Neural cell (in vitro differentiated cells): ENCODE data around the gene DOCK9. TPM values are rescaled to one million over a fixed set of nuclear protein-coding genes. Genes with fewer than 3 reads are reported as not detected.

Source experiments
- H2AFZ ChIP-seq: fragments of 200-600, 300-800 bp; sonication (generic), shearing (Covaris generic); 2 replicates; pipeline ENCODE4 v1.6.0; 2014; ENCODE audit warnings: low read depth, mild to moderate bottlenecking, antibody characterized with exemption, low read length, moderate library complexity
- H3F3A ChIP-seq: fragments of 200-600 bp; shearing (Covaris generic); 2 replicates; pipeline ENCODE4 v1.6.1; 2016; ENCODE audit warnings: mild to moderate bottlenecking, moderate library complexity, mixed read lengths, antibody characterized with exemption, low read length; ENCODE audit not compliant: insufficient read depth, poor library complexity, severe bottlenecking
- H3K27ac ChIP-seq: fragments of 200-600, 300-800 bp; sonication (generic), shearing (Covaris generic); 2 replicates; pipeline ENCODE4 v1.5.1; 2014; ENCODE audit warnings: mild to moderate bottlenecking, low read length, moderate library complexity
- H3K27me3 ChIP-seq: fragments of 300-800, 200-600 bp; sonication (generic), shearing (Covaris generic); 2 replicates; pipeline ENCODE4 v1.6.0; 2014; ENCODE audit warnings: mild to moderate bottlenecking, low read depth, low read length, moderate library complexity; ENCODE audit not compliant: insufficient read depth
- H3K36me3 ChIP-seq: fragments of 300-800, 200-600 bp; sonication (generic), shearing (Covaris generic); 2 replicates; pipeline ENCODE4 v1.5.1; 2014; ENCODE audit warnings: mild to moderate bottlenecking, antibody characterized with exemption, low read length, moderate library complexity; ENCODE audit not compliant: insufficient read depth
- H3K4me2 ChIP-seq: fragments of 300-800, 200-600 bp; sonication (generic), shearing (Covaris generic); 2 replicates; pipeline ENCODE4 v1.6.0; 2014; ENCODE audit warnings: mild to moderate bottlenecking, low read length
- H3K4me3 ChIP-seq: fragments of 300-800, 200-600 bp; sonication (generic), shearing (Covaris generic); 2 replicates; pipeline ENCODE4 v1.5.1; 2014; ENCODE audit warnings: mild to moderate bottlenecking, low read length, moderate library complexity
- H3K79me2 ChIP-seq: fragments of 200-600 bp; shearing (Covaris generic); replicated peaks from 2 replicates; pipeline ENCODE4 v1.6.0; 2014; ENCODE audit warnings: mild to moderate bottlenecking, low read length, moderate library complexity; ENCODE audit not compliant: insufficient read depth
- H3K9ac ChIP-seq: fragments of 300-800, 200-600 bp; sonication (generic), shearing (Covaris generic); 2 replicates; pipeline ENCODE4 v1.6.1; 2016; ENCODE audit warnings: mild to moderate bottlenecking, low read length, mixed read lengths
- H3K9me2 ChIP-seq: fragments of 200-600 bp; shearing (Covaris generic); 2 replicates; pipeline ENCODE4 v1.6.1; 2016; ENCODE audit warnings: mild to moderate bottlenecking, low read length, mixed read lengths; ENCODE audit not compliant: insufficient read depth
- H3K9me3 ChIP-seq: fragments of 200-600, 300-800 bp; sonication (generic), shearing (Covaris generic); 2 replicates; pipeline ENCODE4 v1.6.1; 2016; ENCODE audit warnings: mild to moderate bottlenecking, mixed run types, low read length, moderate library complexity, mixed read lengths
- H4K20me1 ChIP-seq: fragments of 200-600 bp; shearing (Covaris generic); 2 replicates; pipeline ENCODE4 v1.6.1; 2016; ENCODE audit warnings: mild to moderate bottlenecking, mixed run types; ENCODE audit not compliant: insufficient read depth
- CTCF ChIP-seq: fragments of 450-650 bp; IDR thresholded peaks from 2 replicates; pipeline ENCODE4 v1.5.1; 2014; ENCODE audit warnings: antibody characterized with exemption, mild to moderate bottlenecking, moderate library complexity; ENCODE audit not compliant: poor library complexity, severe bottlenecking
- EP300 ChIP-seq: fragments of 450-650 bp; conservative IDR thresholded peaks from 2 replicates; pipeline ENCODE4 v1.6.1; 2014; ENCODE audit warnings: antibody characterized with exemption, mild to moderate bottlenecking, moderate library complexity; ENCODE audit not compliant: poor library complexity, severe bottlenecking
- EZH2 ChIP-seq: fragments of 200-600, 300-800 bp; shearing (Covaris generic), sonication (generic); IDR thresholded peaks from 2 replicates; pipeline ENCODE4 v1.6.1; 2014; ENCODE audit warnings: antibody characterized with exemption, low read length, borderline replicate concordance, mild to moderate bottlenecking; ENCODE audit not compliant: insufficient read depth, poor library complexity, severe bottlenecking
- MXI1 ChIP-seq: fragments of 450-650 bp; conservative IDR thresholded peaks from 2 replicates; pipeline ENCODE4 v1.6.1; 2014; ENCODE audit warnings: antibody characterized with exemption, mild to moderate bottlenecking; ENCODE audit not compliant: poor library complexity, severe bottlenecking
- POLR2AphosphoS5 ChIP-seq: IDR thresholded peaks from 2 replicates; pipeline ENCODE4 v1.6.1; 2012
- RAD21 ChIP-seq: fragments of 450-650 bp; conservative IDR thresholded peaks from 2 replicates; pipeline ENCODE4 v1.6.1; 2014; ENCODE audit warnings: antibody characterized with exemption, mild to moderate bottlenecking, moderate library complexity
- REST ChIP-seq: IDR thresholded peaks from 2 replicates; pipeline ENCODE4 v1.6.1; 2012; ENCODE audit warnings: borderline replicate concordance
- SMC3 ChIP-seq: fragments of 450-650 bp; conservative IDR thresholded peaks from 2 replicates; pipeline ENCODE4 v1.6.1; 2014; ENCODE audit warnings: antibody characterized with exemption, mild to moderate bottlenecking, moderate library complexity; ENCODE audit not compliant: poor library complexity
- TAF1 ChIP-seq: IDR thresholded peaks from 2 replicates; pipeline ENCODE4 v1.6.1; 2012; ENCODE audit warnings: low read depth
- polyA plus RNA-seq: library from polyadenylated mRNA; depleted of rRNA; stranded (reverse); fragments of >200 nt; gene quantifications from 2 replicates; pipeline ENCODE4 v1.2.3, GENCODE V29; 2014

DOCK9 gene
- polyA plus RNA-seq, 1 donor from 2014 or later: 11.4 TPM

- no peak overlapping the region for H3K4me2 ChIP-seq
- no peaks in the 10 kb centered on the region for H3K27me3 ChIP-seq
- H3K4me3 ChIP-seq: no peak overlapping the region
- TF ChIP-seq SMC3 (no peak), MXI1 (no peak), EP300 (no peak), CTCF (no peak), POLR2AphosphoS5 (no peak), EZH2 (no peak), TAF1 (no peak)
- H3K9me3 ChIP-seq: no peaks in the 10 kb centered on the region
- no peak overlapping the region for H3K9ac ChIP-seq
- H3K9me2 ChIP-seq: no peaks in the 10 kb centered on the region
- no peaks in the 10 kb centered on the region for H3K79me2 ChIP-seq
- H3K36me3 ChIP-seq: no peaks in the 10 kb centered on the region
- H3F3A ChIP-seq: no peaks in the 10 kb centered on the region
- no peak overlapping the region for H2AFZ ChIP-seq
- no peaks in the 10 kb centered on the region for H4K20me1 ChIP-seq
- H3K27ac ChIP-seq: no peak overlapping the region
Observed at GRCh38 chr13:98771838-98772611, 205.8 kb downstream of the DOCK9 start.

- Histone ChIP-seq H3K27ac (no peak overlapping the region), H3F3A (no peaks in the 10 kb centered on the region), H3K9me3 (no peaks in the 10 kb centered on the region), H3K27me3 (no peaks in the 10 kb centered on the region), H3K9ac (no peak overlapping the region), H4K20me1 (no peaks in the 10 kb centered on the region), H3K4me2 (no peak overlapping the region), H3K36me3 (no peaks in the 10 kb centered on the region), H3K4me3 (no peak overlapping the region), H3K9me2 (no peaks in the 10 kb centered on the region), H3K79me2 (no peaks in the 10 kb centered on the region), H2AFZ (no peak overlapping the region)
- TF ChIP-seq REST (no peak), SMC3 (no peak), CTCF (no peak), MXI1 (no peak), RAD21 (no peak), POLR2AphosphoS5 (no peak), EZH2 (no peak), EP300 (no peak), TAF1 (no peak)
Observed at GRCh38 chr13:98769736-98770135, 208.1 kb downstream of the DOCK9 start.
